VCaP (cell line): ENCODE measurements around the gene GPALPP1.
A peak's percentile ranks its signal among the peaks of the same experiment; 100 is the strongest.

ENCODE experiments used
- H3K27ac ChIP-seq: fragments of 450-650 bp; 2 replicates; pipeline ENCODE4 v1.5.1; 2017
- CTCF ChIP-seq: fragments of 450-650 bp; conservative IDR thresholded peaks from 2 replicates; pipeline ENCODE4 v1.5.1; 2017; ENCODE audit warnings: mild to moderate bottlenecking, moderate library complexity

The GPALPP1 gene

DNA sequence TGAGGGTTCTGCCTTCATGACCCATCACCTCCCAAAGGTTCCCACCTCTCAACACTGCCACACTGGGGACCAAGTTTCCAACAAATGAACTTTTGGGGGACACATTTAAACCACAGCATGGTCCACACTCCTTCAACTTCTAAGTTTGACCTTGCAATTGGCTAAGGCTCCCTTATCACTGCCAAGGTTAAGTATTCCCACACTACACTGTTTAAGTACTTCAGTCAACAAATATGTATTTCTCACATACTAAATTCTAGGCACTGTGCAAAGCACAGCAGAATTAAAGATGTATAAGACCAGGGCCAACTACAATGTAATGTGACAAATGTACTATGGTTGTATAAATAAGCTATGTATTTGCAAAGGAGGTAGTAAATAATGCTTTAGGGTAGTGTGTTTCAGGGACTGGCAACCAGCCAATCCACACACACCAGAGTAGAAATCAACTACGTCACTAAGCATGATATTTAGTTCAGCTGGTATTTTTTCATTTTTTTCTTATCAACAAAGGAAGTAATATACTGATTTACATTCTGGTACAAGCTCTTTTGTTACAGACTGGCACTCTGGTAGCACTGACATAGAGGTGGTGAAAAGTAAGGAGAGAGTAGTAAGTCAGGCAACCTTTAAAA lies 12.3 kb upstream of the GPALPP1 start:
- no peak for TF ChIP-seq CTCF
- H3K27ac ChIP-seq = 0 out of 2 replicates have a peak overlapping the region, but pooled peaks have one; percentile 8

GRCh38 chr13:44978328-44978727 lies 11.0 kb upstream of the GPALPP1 start:
- peak; percentile 34 for TF ChIP-seq CTCF
- H3K27ac ChIP-seq = no peak overlapping the region

DNA sequence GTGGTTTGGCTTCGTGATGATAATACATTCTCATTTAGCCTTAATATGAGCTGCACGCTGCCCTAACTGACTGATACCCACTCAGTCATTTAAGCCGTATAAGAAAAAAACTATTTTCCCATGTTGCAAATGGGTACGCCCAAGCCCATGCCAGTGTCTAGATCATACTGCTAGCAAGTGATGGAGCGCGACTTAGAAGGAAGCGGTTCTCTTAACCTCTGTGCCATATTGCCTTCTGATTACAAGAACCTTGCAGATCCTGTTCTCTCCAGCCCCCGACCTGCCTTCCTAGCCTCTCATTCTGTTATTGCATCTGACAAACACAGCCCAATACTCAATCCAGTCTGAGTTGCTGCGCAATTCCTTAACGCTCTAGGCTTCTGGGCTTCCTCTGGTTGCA lies 603 bp downstream of the GPALPP1 start:
- H3K27ac ChIP-seq = peak overlapping the region; percentile 80
- no peak for TF ChIP-seq CTCF

- no peak for TF ChIP-seq CTCF
Observed at GRCh38 chr13:45003417-45003816, 14.1 kb downstream of the GPALPP1 start.

DNA sequence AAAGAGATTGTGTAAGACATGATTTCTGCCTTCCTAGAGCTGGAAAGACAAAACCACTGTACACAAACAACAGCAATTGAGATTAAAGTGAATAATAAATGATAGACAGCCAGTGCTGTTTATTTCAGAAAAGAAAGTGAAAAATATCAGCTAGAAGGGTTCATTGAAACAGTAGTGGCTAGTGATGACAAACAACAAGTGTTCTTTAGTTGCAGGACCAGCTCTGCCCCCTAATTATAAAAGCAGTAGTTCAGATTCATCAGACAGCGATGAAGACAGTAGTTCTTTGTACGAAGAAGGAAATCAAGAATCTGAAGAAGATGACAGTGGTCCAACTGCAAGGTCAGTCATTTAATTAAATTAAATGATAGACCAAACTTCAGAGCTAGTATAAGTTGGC lies 14.8 kb downstream of the GPALPP1 start:
- TF ChIP-seq CTCF = no peak
- no peak overlapping the region for H3K27ac ChIP-seq

More at GRCh38 chr13:45003417-45003816, 14.1 kb downstream of the GPALPP1 start:
- H3K27ac ChIP-seq = no peak overlapping the region

GRCh38 chr13:45007225-45007624 lies 17.9 kb downstream of the GPALPP1 start:
- no peak overlapping the region for H3K27ac ChIP-seq
- no peak for TF ChIP-seq CTCF

GRCh38 chr13:45007823-45008222 lies 18.5 kb downstream of the GPALPP1 start:
- no peak for TF ChIP-seq CTCF

More at GRCh38 chr13:45007823-45008222, 18.5 kb downstream of the GPALPP1 start:
- no peak overlapping the region for H3K27ac ChIP-seq
